BE2C (cell line): Measurements from ENCODE around the gene CFAP53.

ENCODE experiments used
- DNase-seq: peaks from one replicate; pipeline ENCODE4 v3.0.0-alpha.2; 2020
- H3K27me3 ChIP-seq: fragments of 250-450 bp; sonication (Bioruptor Pico); 2 replicates; pipeline ENCODE4 v1.5.1; 2020; ENCODE audit warnings: mild to moderate bottlenecking
- H3K36me3 ChIP-seq: fragments of 250-450 bp; sonication (Bioruptor Pico); 2 replicates; pipeline ENCODE4 v1.5.1; 2020; ENCODE audit warnings: mild to moderate bottlenecking
- H3K4me1 ChIP-seq: fragments of 250-450 bp; sonication (Bioruptor Pico); 2 replicates; pipeline ENCODE4 v1.5.1; 2020
- H3K4me3 ChIP-seq: 2 replicates; pipeline ENCODE4 v1.5.1; 2011; ENCODE audit warnings: low read depth, low read length
- H3K9me3 ChIP-seq: fragments of 250-450 bp; sonication (Bioruptor Pico); 2 replicates; pipeline ENCODE4 v1.5.1; 2020
- TF ChIP-seq, protein P1 (sequence below): IDR thresholded peaks from 2 replicates; pipeline ENCODE4 v1.5.1; 2012; ENCODE audit warnings: mild to moderate bottlenecking, low read depth, low read length

The CFAP53 gene

DNA sequence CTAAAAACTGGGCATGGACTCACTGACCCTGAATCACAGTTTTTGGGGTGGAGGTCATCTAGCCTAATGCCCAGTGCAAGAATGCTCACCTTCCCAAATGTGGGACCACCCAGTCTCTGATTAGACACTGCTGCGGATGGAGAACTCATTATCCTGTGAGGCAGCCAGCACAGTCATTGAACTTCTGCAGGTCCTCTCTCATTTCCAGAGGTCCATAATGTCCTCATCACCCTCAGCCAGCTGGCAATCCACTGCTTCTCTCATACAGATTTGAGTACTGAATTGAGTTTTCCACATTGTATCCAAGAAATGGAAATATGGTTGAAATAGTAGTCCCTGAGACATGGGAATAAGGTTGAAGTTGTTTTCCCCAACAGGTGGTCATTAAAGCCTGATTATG, 66.4 kb downstream of the CFAP53 start:
- no peak for DNase-seq
- H3K36me3 ChIP-seq, result no peaks in the 10 kb centered on the region
- no peaks in the 10 kb centered on the region for H3K9me3 ChIP-seq
- H3K27me3 ChIP-seq, result peaks cover 16% of the 10 kb centered on the region
- H3K4me1 ChIP-seq, result no peaks in the 10 kb centered on the region
- H3K4me3 ChIP-seq, result no peak overlapping the region
- TF ChIP-seq, protein P1, sequence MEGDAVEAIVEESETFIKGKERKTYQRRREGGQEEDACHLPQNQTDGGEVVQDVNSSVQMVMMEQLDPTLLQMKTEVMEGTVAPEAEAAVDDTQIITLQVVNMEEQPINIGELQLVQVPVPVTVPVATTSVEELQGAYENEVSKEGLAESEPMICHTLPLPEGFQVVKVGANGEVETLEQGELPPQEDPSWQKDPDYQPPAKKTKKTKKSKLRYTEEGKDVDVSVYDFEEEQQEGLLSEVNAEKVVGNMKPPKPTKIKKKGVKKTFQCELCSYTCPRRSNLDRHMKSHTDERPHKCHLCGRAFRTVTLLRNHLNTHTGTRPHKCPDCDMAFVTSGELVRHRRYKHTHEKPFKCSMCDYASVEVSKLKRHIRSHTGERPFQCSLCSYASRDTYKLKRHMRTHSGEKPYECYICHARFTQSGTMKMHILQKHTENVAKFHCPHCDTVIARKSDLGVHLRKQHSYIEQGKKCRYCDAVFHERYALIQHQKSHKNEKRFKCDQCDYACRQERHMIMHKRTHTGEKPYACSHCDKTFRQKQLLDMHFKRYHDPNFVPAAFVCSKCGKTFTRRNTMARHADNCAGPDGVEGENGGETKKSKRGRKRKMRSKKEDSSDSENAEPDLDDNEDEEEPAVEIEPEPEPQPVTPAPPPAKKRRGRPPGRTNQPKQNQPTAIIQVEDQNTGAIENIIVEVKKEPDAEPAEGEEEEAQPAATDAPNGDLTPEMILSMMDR, result no peak

DNA sequence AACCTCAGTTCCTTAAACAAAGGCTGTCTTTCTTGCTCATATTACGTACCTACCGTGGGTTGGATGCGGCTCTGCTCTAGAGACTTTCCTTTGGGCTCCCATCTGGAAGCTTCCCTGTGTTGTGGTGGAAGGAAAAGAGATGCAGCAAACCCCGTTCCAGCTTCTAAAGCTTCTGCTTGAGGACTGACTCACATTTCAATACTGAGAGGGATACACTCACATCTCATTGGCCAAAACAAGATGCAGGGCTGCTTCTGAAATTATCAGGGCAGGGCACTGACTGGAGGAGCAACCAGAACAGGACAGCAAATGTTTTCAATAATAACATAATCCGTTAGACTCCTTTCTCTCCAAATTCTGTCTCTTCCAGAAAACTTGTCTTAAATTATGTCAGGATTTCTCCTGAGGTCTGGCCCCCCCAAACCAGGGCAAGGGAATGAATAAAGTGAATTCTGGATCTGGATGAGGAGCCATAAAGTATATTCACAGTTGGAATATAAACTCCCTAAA, 66.9 kb downstream of the CFAP53 start:
- Histone ChIP-seq H3K9me3 (no peaks in the 10 kb centered on the region), H3K27me3 (peaks cover 22% of the 10 kb centered on the region), H3K36me3 (no peaks in the 10 kb centered on the region), H3K4me1 (no peaks in the 10 kb centered on the region), H3K4me3 (no peak overlapping the region)
- no peak for DNase-seq
- TF ChIP-seq, protein P1, result no peak

DNA sequence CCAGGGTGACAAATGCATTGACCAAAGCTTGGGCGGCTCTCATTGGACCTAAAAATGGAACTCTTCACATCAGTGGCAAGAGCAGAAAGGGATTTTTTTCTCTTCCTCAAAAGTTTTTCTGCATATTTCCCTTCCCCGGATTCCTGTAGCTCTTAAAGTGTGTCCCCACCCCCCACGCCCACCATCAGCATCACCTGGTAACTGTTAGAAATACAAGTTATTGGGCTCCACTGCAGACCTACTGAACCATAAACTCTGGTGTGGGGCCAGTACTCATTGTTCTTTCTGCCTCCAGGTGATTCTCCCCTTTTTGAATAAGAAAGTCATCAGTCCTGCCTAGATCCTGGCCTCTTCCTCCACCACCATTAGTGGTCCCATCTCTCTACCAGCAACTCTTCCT, 70.0 kb downstream of the CFAP53 start:
- no peaks in the 10 kb centered on the region for H3K4me1 ChIP-seq
- no peaks in the 10 kb centered on the region for H3K9me3 ChIP-seq
- no peak overlapping the region for H3K4me3 ChIP-seq
- TF ChIP-seq, protein P1, result no peak
- DNase-seq, result no peak
- H3K36me3 ChIP-seq, result no peaks in the 10 kb centered on the region
- peaks cover 32% of the 10 kb centered on the region for H3K27me3 ChIP-seq

DNA sequence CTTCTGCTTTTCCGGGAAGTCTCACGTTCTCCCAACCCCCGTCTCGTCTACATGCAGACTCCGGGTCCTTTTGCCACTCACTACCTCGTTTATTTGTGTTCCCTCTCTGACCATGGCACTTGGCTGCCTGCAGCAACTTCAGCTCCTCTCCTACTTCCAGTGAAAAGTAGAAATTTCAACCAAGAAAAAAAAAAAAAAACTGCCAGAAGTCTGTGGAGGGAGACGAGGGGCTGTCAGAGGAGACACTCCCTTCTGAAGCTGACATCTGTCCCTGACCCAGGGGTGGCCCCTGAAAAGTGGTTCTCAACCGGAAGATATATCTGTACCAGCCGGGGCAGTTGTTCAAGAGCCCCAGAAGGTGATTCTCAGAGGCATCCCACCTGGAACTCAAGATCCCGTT, 70.6 kb downstream of the CFAP53 start:
- no peaks in the 10 kb centered on the region for H3K36me3 ChIP-seq
- TF ChIP-seq, protein P1, result no peak
- no peak for DNase-seq
- peaks cover 32% of the 10 kb centered on the region for H3K27me3 ChIP-seq
- H3K4me3 ChIP-seq, result no peak overlapping the region
- no peaks in the 10 kb centered on the region for H3K4me1 ChIP-seq
- no peaks in the 10 kb centered on the region for H3K9me3 ChIP-seq

DNA sequence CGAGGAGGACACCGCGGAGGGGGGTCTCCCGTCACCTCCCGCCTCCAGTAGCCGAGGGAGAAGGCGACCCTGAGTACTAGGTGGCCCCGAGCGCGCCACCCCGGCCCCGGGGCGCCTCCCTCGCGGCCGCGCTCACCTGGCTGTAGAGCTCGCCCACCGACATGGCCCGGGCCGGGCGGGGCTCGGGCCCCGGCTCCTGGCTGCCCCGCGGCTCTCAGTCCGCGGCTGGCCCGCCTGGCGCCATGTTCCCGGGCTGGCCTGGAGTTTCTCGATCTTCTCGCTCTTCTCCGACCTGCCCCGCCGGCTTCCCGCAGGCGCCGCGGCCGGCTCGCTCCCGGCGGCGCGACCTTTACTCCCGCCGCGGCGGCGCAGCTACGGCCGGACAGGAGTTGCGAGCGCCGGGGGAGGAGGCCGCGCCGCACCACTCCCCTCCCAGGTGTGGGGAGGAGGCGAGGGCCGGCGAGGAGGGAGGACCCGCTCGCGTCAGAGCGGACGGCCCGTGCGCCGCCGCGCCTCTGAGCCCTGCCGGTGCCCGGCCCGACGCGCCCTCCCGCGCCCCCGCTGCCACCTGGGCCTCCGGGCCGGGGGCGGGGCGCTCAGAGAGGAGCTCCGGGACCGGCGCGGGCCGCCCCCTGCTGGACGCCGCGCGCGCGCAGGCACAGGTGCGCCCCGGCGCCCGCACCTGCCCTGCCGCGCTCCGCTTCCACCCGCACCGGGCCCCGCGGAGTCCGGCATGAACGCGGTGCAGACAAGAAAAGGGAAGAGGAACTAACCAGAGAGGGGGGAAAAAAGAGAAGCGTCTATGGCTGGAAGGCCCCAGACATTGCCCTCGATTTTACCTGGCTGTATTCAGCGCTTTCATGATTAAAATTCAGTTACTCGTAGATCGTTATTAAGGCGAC, 71.4 kb downstream of the CFAP53 start, which contains the start of gene MYO5B:
MYO5B (minus strand) TSS at position 517 of the 902 bp plus-strand sequence; CDS start at position 163, 354 bp downstream.
- TF ChIP-seq, protein P1, result no peak; the same call in 1 of the 2 replicates
- Histone ChIP-seq H3K27me3 (peaks cover 32% of the 10 kb centered on the region), H3K4me1 (no peaks in the 10 kb centered on the region), H3K4me3 (no peak within 1 kb of the TSS), H3K36me3 (no peaks in the 10 kb centered on the region), H3K9me3 (no peaks in the 10 kb centered on the region)
- DNase-seq, result peak; percentile 11
